DOHH2 (cell line): ENCODE results near the gene FAM151A.

Experiments
- H3F3A ChIP-seq: fragments of 200-600 bp; sonication (generic), shearing (Covaris generic); 2 replicates; pipeline ENCODE4 v1.6.0; 2016; ENCODE audit warnings: antibody characterized with exemption, mild to moderate bottlenecking; ENCODE audit not compliant: control insufficient read depth, insufficient read depth
- H3K27ac ChIP-seq: fragments of 200-600 bp; sonication (generic); 2 replicates; pipeline ENCODE4 v1.5.1; 2014; ENCODE audit warnings: low read depth, mild to moderate bottlenecking, low read length, moderate library complexity
- H3K27me3 ChIP-seq: fragments of 200-600 bp; sonication (generic); 2 replicates; pipeline ENCODE4 v1.6.1; 2014; ENCODE audit warnings: mild to moderate bottlenecking, low read length, mixed read lengths; ENCODE audit not compliant: control insufficient read depth
- H3K36me3 ChIP-seq: fragments of 200-600 bp; sonication (generic); 2 replicates; pipeline ENCODE4 v1.6.1; 2014; ENCODE audit warnings: mild to moderate bottlenecking, low read length, moderate library complexity, mixed read lengths; ENCODE audit not compliant: control insufficient read depth
- H3K4me1 ChIP-seq: fragments of 200-600 bp; sonication (generic); 2 replicates; pipeline ENCODE4 v1.6.1; 2014; ENCODE audit warnings: mild to moderate bottlenecking, low read length, mixed read lengths; ENCODE audit not compliant: control insufficient read depth
- H3K4me2 ChIP-seq: fragments of 200-600 bp; sonication (generic); 2 replicates; pipeline ENCODE4 v1.6.0; 2014; ENCODE audit warnings: mild to moderate bottlenecking, low read length, moderate library complexity
- H3K4me3 ChIP-seq: fragments of 200-600 bp; sonication (generic); 2 replicates; pipeline ENCODE4 v1.5.1; 2014; ENCODE audit warnings: mild to moderate bottlenecking, low read length, mixed read lengths
- H3K79me2 ChIP-seq: fragments of 200-600 bp; sonication (generic); 2 replicates; pipeline ENCODE4 v1.6.1; 2014; ENCODE audit warnings: mild to moderate bottlenecking, low read length, mixed read lengths; ENCODE audit not compliant: control insufficient read depth
- H3K9me2 ChIP-seq: fragments of 200-600 bp; sonication (generic); replicated peaks from 2 replicates; pipeline ENCODE4 v1.6.1; 2014; ENCODE audit warnings: mild to moderate bottlenecking, low read length, mixed read lengths; ENCODE audit not compliant: control insufficient read depth
- H3K9me3 ChIP-seq: fragments of 200-600 bp; sonication (generic); 2 replicates; pipeline ENCODE4 v1.6.1; 2014; ENCODE audit warnings: antibody characterized with exemption, low read length, mixed read lengths; ENCODE audit not compliant: control insufficient read depth, insufficient read depth
- H4K20me1 ChIP-seq: fragments of 200-600 bp; sonication (generic); 2 replicates; pipeline ENCODE4 v1.6.0; 2014; ENCODE audit warnings: low read depth, mild to moderate bottlenecking, antibody characterized with exemption, low read length, moderate library complexity; ENCODE audit not compliant: control insufficient read depth, insufficient read depth
- CTCF ChIP-seq: fragments of 200-600 bp; sonication (generic); IDR thresholded peaks from one replicate; pipeline ENCODE4 v1.5.1; 2014; ENCODE audit warnings: antibody characterized with exemption, mild to moderate bottlenecking, low read depth, low read length; ENCODE audit not compliant: poor library complexity, severe bottlenecking
- EZH2phosphoT487 ChIP-seq: fragments of 200-600 bp; sonication (generic); IDR thresholded peaks from 2 replicates; pipeline ENCODE4 v1.6.1; 2017; ENCODE audit warnings: borderline replicate concordance, mild to moderate bottlenecking, antibody characterized with exemption, low read length, moderate library complexity, mixed read lengths

Gene FAM151A

DNA sequence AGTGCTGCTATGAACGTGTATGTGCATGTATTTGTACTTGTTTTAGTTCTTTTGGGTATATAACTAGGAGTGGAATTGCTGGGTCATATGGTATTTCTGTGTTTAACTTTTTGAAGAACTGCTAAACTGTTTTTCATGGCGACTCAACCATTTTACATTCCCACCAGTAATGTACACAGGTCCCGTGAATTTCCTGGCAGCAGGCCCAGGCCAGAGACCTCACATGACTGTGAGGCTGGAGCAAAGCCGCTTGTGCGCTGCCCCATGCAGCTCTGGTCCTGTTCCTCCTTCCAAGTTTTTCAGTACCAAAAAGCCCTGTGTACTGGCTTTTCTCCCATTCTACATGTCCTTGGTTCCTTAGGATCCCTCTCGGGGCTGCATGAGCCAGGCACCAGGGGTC is 45.7 kb downstream of the FAM151A start:
- H3K9me2 ChIP-seq: no peaks in the 10 kb centered on the region
- no peak overlapping the region for H3K4me3 ChIP-seq
- H3K36me3 ChIP-seq: no peaks in the 10 kb centered on the region
- no peaks in the 10 kb centered on the region for H3K79me2 ChIP-seq
- no peaks in the 10 kb centered on the region for H3K27me3 ChIP-seq
- no peaks in the 10 kb centered on the region for H3K4me1 ChIP-seq
- H3K4me2 ChIP-seq: no peak overlapping the region
- H3K27ac ChIP-seq: no peak overlapping the region
- H3F3A ChIP-seq: no peaks in the 10 kb centered on the region
- H3K9me3 ChIP-seq: no peaks in the 10 kb centered on the region
- H4K20me1 ChIP-seq: no peaks in the 10 kb centered on the region
- TF ChIP-seq CTCF: no peak
- no peak for TF ChIP-seq EZH2phosphoT487

- H3F3A ChIP-seq: no peaks in the 10 kb centered on the region
- H3K27ac ChIP-seq: no peak overlapping the region
- H3K4me1 ChIP-seq: no peaks in the 10 kb centered on the region
- no peaks in the 10 kb centered on the region for H3K27me3 ChIP-seq
- no peak overlapping the region for H3K4me3 ChIP-seq
- no peaks in the 10 kb centered on the region for H3K9me2 ChIP-seq
- no peaks in the 10 kb centered on the region for H3K9me3 ChIP-seq
- H3K36me3 ChIP-seq: no peaks in the 10 kb centered on the region
- H3K4me2 ChIP-seq: no peak overlapping the region
- no peaks in the 10 kb centered on the region for H4K20me1 ChIP-seq
- H3K79me2 ChIP-seq: no peaks in the 10 kb centered on the region
- TF ChIP-seq CTCF: no peak
- no peak for TF ChIP-seq EZH2phosphoT487
Measured at GRCh38 chr1:54575605-54576290, 47.6 kb downstream of the FAM151A start.

GRCh38 chr1:54575161-54575560 is 48.2 kb downstream of the FAM151A start:
- Histone ChIP-seq H4K20me1 (no peaks in the 10 kb centered on the region), H3K79me2 (no peaks in the 10 kb centered on the region), H3K9me3 (no peaks in the 10 kb centered on the region), H3K9me2 (no peaks in the 10 kb centered on the region), H3K4me2 (no peak overlapping the region), H3K36me3 (no peaks in the 10 kb centered on the region), H3F3A (no peaks in the 10 kb centered on the region), H3K4me1 (no peaks in the 10 kb centered on the region), H3K4me3 (no peak overlapping the region), H3K27ac (no peak overlapping the region), H3K27me3 (no peaks in the 10 kb centered on the region)
- TF ChIP-seq EZH2phosphoT487 (no peak), CTCF (no peak)
